HG02610 (cell line): ENCODE measurements around the gene SMIM41.

ENCODE experiments used
- ATAC-seq: cut with Tn5 transposase; IDR thresholded peaks from one replicate; pipeline ENCODE4 v1.9.1; 2021; ENCODE audit warnings: mild to moderate bottlenecking, moderate library complexity; ENCODE audit not compliant: unreplicated experiment

Gene SMIM41

DNA sequence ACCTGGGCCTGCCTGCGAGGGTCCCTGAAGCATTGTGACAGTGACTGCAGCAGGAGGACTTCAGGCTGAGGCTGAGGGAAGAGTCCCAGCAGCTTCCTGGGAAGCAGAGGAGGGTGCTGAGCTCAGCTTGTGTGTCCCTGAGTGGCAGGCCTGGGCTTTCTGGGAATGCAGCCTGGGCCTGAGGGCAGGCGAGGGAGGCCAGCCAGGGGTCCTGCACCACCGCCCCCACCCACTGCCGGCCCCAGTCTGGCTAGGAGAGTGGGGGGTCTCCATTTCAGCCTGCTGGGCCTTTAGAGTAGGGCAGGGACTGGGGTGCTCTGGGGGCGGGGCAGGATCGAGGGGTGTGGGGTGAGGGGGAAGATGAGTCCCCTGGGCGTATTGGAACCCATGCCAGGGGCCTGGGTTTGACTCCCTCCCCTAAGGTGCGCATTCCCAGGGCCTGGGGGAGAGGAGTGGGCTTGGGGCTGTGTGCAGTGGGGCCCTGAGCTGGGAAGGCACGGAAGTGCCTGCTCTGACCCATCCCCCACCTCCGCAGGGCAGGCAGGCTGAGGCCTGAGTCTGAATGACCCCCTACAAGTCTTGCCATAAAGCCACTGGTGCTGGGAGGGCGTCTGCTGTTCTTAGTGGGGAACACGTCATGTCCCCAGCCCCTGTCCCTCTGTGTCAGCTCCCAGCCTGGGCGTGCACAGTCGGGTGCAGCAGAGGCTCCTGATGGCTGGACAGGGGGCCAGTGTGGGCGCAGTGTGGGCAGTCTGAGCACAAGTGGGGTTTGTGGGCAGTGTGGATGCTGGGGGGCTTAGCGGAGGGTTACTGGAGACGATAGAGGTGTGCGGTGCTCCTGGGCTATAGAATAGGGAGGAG, 66.0 kb downstream of the SMIM41 start:
- no peak for ATAC-seq

GRCh38 chr12:52146089-52146821, 66.8 kb downstream of the SMIM41 start:
- no peak for ATAC-seq

DNA sequence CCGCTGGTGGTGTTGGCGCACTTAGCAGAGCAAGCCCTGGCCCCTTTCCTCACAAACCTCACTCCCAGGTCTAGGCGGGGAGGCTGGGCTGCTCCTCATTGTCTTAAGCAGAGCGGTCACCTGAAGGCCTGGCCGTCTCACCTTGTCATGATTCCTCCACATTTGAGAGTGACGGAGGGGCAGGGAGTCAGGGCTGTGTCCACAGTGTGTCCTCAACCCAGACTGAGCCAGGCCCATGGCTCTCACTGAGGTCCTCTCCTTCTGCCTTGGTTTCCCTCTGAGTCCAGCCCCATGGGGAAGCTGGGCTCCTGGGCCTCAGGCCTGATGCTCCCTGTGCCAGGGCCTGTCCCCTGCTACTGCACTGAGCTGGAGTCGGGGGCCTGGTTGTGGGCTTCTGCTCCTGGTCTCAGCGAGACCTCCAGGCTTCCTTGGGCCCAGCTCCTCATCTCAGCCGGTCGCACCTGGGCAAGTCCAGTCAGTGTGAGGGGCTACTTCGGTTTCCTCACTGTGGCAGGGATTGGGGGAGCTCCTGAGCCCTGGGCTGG, 67.4 kb downstream of the SMIM41 start:
- no peak for ATAC-seq

GRCh38 chr12:52147367-52147963, 68.0 kb downstream of the SMIM41 start:
- no peak for ATAC-seq

- no peak for ATAC-seq
Measured at GRCh38 chr12:52147964-52148463, 68.5 kb downstream of the SMIM41 start.

DNA sequence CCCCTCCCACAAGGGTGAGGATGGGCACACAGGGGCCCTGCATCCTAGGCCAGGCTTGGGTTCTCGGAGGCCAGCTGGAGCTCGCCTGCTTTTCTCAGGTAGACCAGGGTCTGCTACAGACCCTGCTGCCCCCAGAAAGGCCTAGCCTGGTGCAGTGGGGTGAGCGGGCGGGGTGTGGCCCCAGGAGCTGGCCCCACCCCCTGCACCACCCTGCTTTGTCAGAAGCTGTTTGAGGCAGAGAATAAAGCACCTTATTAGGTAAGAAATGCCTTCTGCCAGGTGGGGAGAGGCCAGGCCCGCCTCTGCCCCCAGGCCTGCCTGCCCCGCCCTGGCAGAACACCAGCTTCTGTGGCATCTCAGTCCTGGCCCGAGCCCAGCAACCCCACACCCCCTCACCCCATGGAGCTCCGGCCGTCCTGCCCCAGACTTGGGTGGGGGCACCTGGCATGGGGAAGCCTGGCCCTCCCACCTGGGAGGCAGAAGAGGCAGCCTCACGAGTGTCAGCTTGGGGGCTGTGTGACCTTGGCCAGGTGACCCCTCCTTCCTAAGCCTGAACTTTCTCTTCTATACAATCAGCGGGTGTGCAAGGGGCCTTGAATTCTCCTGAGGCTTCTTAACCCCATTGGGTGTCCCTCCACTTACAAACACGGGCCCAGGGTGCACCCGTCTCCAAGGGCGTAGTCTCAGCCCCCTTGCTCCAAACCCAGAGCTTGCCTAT, 69.1 kb downstream of the SMIM41 start:
- ATAC-seq, result no peak

DNA sequence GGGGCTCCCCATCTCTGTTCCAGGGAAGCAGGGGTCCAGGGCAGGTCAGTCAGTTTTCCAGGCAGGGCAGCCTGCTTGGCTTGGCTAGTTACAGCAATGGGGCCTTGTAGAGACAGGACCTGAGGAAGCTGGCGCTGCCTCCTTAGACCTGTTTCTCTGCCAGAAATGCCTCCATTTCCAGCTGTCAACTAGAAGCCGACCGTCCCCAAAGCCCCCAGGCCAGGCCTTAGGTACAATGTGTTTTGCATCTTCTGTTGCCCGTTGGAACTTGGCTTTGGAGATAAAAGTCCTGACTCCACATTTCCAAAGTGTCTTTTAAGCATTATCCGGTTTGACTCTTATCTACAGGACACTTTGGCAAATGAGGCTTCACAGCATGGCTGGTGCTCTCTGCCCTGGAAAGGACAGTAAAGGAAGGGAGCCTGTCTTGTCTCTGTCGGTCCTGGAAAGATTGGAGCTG, 69.7 kb downstream of the SMIM41 start:
- ATAC-seq, result no peak

DNA sequence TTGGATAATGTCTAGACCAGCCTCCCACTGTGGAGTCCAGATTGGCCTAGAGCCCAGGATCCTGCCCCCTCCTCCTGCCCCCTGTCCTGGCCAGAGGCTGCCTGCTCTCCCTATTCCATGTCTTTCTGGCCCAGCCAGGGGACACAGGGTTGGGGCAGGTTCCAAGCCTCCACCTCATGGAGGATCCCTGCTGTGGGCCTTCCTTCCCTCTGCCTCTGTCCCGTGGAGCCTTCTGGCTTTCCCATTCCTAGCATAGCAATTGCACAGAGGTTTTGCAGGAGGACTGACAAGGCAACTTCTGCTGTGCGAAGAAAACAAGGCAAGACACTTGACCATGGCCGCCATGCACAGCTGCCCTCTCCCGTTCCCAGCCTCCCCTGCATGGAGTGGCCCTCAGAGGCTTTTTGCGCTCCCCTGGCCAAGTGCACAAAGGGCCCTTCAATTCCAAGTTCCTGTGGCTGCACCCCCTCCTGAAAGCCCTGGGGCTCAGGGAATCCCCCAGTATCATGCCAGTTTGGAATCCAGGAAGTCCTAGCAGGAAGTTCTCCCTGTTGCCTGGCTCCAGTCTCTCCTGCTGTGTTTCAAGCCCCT, 70.2 kb downstream of the SMIM41 start:
- no peak for ATAC-seq

GRCh38 chr12:52151153-52151836, 71.8 kb downstream of the SMIM41 start:
- no peak for ATAC-seq

GRCh38 chr12:52151837-52152783, 72.6 kb downstream of the SMIM41 start:
- ATAC-seq, result no peak

GRCh38 chr12:52152905-52153317, 73.4 kb downstream of the SMIM41 start:
- ATAC-seq, result no peak

GRCh38 chr12:52155048-52155868, 75.8 kb downstream of the SMIM41 start:
- no peak for ATAC-seq

DNA sequence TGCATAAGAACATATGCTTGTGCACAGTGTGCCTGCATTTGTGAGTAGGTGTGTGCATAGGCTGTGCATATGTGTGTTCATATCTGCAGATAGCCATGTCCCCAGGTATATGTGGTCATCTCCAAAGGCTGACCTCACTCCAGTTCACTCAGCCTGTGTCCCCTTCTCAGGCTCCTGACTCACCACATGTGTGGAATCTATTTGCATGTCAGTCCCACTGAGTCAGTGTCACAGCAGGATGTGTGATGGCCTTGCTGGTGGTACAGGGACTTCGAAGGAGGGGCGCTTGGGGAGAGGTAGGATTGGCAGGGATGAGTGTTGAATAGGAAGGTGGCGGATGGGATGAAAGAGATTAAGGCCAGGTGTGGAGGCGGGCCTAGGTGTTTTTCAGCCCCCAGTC, 76.8 kb downstream of the SMIM41 start:
- ATAC-seq, result no peak

- no peak for ATAC-seq
Measured at GRCh38 chr12:52156757-52157565, 77.5 kb downstream of the SMIM41 start.

DNA sequence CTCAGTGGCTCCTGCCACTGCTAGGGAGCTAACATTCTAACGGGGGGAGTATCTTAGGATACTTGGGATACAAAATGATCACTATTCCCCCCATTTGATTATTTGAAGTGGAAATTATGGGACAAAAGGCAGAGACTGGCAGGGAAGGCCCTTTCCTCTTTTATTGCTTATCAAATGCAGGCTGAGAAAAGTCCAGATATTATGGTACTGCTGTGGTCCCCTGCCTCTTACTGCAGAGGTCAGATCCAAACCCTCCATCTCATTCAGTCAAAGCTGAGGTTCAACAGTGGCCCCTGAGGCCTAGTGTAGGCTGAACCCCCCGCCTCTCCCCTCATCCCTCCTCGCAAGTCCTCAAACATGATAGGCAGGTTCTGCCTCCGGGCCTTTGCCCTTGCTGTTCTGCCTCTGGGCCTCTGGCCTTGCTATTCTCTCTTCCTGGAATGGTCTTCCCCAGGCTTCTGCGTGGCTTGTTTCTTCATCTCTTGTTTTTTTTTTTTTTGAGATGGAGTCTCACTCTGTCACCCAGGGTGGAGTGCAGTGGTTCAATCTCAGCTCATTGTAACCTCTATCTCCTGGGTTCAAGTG, 78.2 kb downstream of the SMIM41 start:
- no peak for ATAC-seq
